ENCODE results near the gene COPS7A. TPM values are rescaled to one million over a fixed set of nuclear protein-coding genes. Genes with fewer than 3 reads are reported as not detected.
A peak's percentile ranks its signal among the peaks of the same experiment; 100 is the strongest.
"Not testable (repeated sequence)": the region's sequence is repeated elsewhere in the genome, so short reads cannot be mapped to it uniquely, and the experiment has no call there.

COPS7A gene
- polyA plus RNA-seq, 2 donors, result 34.7 to 55.4 TPM

- Histone ChIP-seq H3K4me3 (ENCODE audit: low read depth in 1 of 2, low read length in 2 of 2) (no peak overlapping the region), H3K36me3 (ENCODE audit: control insufficient read depth in 2 of 2, insufficient read depth in 2 of 2, low read length in 1 of 2) (peaks cover 15 to 36% of the 10 kb centered on the region in 2 donors), H3K9me3 (ENCODE audit: control insufficient read depth in 2 of 2, insufficient read depth in 1 of 2, low read depth in 1 of 2, low read length in 1 of 2) (no peaks in the 10 kb centered on the region), H3K27me3 (ENCODE audit: control insufficient read depth in 1 of 2, insufficient read depth in 2 of 2, low read length in 2 of 2) (no peaks in the 10 kb centered on the region), H3K4me1 (ENCODE audit: control insufficient read depth in 2 of 2, insufficient read depth in 2 of 2, low read length in 1 of 2) (peaks cover 0 to 4% of the 10 kb centered on the region in 2 donors), H3K27ac (ENCODE audit: low read depth in 2 of 2, low read length in 1 of 2) (no peak overlapping the region)
- WGBS, 2 donors, result 93 to 95% methylated on average over 18 of the region's 18 CpGs
These were observed 5.3 kb downstream of the COPS7A start for GRCh38 chr12:6729186-6729585.

- Histone ChIP-seq H3K27ac (ENCODE audit: low read depth in 2 of 2, low read length in 1 of 2) (no peak overlapping the region), H3K4me3 (ENCODE audit: low read depth in 1 of 2, low read length in 2 of 2) (no peak overlapping the region), H3K36me3 (ENCODE audit: control insufficient read depth in 2 of 2, insufficient read depth in 2 of 2, low read length in 1 of 2) (peaks cover 15 to 36% of the 10 kb centered on the region in 2 donors), H3K4me1 (ENCODE audit: control insufficient read depth in 2 of 2, insufficient read depth in 2 of 2, low read length in 1 of 2) (no peaks in the 10 kb centered on the region), H3K9me3 (ENCODE audit: control insufficient read depth in 2 of 2, insufficient read depth in 1 of 2, low read depth in 1 of 2, low read length in 1 of 2) (no peaks in the 10 kb centered on the region), H3K27me3 (ENCODE audit: control insufficient read depth in 1 of 2, insufficient read depth in 2 of 2, low read length in 2 of 2) (no peaks in the 10 kb centered on the region)
- whole genome bisulfite sequencing, 2 donors, result 91 to 92% methylated on average over 8 of the region's 8 CpGs
These were observed 6.3 kb downstream of the COPS7A start for GRCh38 chr12:6730169-6730568.

DNA sequence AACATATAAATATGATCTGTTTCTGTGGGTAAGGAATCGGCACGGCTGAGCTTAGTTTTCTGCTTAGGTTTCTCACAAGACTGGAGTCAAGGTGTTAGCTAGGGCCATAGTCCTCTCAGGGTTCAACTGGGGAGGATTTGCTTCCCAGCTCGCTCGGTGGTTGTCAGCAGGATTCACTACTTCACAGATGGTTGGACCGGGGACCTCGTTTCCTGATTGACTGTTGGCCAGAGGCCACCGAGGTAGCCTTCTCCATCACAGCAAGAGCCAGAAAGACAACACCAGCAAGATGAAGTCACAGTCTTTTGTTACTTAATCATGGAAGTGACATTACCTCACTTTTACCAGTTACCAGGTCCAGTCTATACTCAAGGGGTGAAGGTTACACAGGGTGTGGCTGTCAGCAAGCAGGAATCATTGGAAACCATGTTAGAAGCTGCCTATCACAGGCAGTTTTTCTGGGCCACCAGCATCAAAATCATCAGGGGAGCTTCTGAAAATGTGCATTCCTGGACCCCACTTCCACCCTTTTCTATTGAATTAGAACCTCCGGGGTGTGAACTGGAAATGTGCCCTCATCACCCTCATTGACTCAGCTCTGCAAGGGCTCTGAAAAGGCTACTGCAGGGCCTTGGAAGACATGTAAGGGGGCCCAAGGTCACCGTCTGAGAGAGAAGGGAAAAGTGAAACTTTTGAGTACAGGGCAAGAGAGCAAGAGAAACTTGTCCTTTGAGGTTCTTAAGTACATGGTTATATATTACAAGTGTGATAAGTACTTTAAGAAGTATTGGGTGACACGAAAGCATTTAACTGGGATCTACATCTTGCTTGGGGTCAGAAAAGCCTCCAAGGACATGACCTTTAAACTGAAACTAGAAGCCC, 10.9 kb downstream of the COPS7A start:
- H3K4me1 ChIP-seq (ENCODE audit: control insufficient read depth in 2 of 2, insufficient read depth in 2 of 2, low read length in 1 of 2), result no peaks in the 10 kb centered on the region
- H3K36me3 ChIP-seq (ENCODE audit: control insufficient read depth in 2 of 2, insufficient read depth in 2 of 2, low read length in 1 of 2), result peaks cover 15 to 22% of the 10 kb centered on the region in 2 donors
- H3K27ac ChIP-seq (ENCODE audit: low read depth in 2 of 2, low read length in 1 of 2), result no peak overlapping the region
- H3K27me3 ChIP-seq (ENCODE audit: control insufficient read depth in 1 of 2, insufficient read depth in 2 of 2, low read length in 2 of 2), result no peaks in the 10 kb centered on the region
- WGBS, 2 donors, result 78 to 81% methylated on average over 10 of the region's 10 CpGs
- no peaks in the 10 kb centered on the region for H3K9me3 ChIP-seq (ENCODE audit: control insufficient read depth in 2 of 2, insufficient read depth in 1 of 2, low read depth in 1 of 2, low read length in 1 of 2)
- H3K4me3 ChIP-seq (ENCODE audit: low read depth in 1 of 2, low read length in 2 of 2), result no peak overlapping the region

DNA sequence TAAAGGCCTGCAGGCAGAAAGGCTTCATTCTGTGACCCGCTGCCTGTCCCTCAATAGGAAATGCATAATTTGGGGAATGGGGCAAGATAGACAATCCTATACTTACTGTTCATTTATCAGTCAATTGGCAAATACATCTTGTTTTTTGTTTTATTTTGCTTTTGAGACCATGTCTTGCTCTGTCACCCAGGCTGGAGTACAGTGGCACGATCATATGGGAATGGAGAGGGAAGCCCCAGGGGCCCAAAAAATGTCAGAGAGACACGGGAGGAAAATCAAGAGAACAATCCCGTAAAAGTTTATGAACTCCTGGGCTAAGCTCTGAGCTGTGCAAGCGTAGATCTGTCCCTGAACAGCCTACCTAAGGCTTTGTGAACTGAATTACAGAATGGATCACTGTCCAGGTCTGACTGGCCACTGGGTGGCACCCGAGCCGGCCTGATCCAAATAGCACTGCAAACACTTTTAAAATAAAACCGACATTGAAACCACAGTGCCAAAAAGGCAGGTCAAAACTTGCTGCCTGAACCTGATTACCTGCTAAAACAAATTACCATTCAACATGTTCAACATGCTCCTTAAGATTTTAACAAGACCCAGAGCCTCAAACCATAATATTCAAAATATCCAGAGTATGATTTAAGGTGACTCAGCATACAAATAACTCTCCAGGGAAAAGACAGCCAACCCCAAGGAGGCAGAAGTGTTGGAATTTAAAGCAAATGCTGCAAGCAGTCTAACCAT, 11.8 kb downstream of the COPS7A start:
- peak overlapping the region in 1 of 2 donors; percentile 16 for H3K27ac ChIP-seq (ENCODE audit: low read depth in 2 of 2, low read length in 1 of 2)
- WGBS, 2 donors, result 31 to 33% methylated on average over 8 of the region's 8 CpGs
- no peaks in the 10 kb centered on the region for H3K27me3 ChIP-seq (ENCODE audit: control insufficient read depth in 1 of 2, insufficient read depth in 2 of 2, low read length in 2 of 2)
- H3K36me3 ChIP-seq (ENCODE audit: control insufficient read depth in 2 of 2, insufficient read depth in 2 of 2, low read length in 1 of 2), result peaks cover 10 to 14% of the 10 kb centered on the region in 2 donors
- H3K4me1 ChIP-seq (ENCODE audit: control insufficient read depth in 2 of 2, insufficient read depth in 2 of 2, low read length in 1 of 2), result no peaks in the 10 kb centered on the region
- H3K4me3 ChIP-seq (ENCODE audit: low read depth in 1 of 2, low read length in 2 of 2), result no peak overlapping the region
- H3K9me3 ChIP-seq (ENCODE audit: control insufficient read depth in 2 of 2, insufficient read depth in 1 of 2, low read depth in 1 of 2, low read length in 1 of 2), result no peaks in the 10 kb centered on the region

- WGBS, 2 donors, result 94 to 95% methylated on average over 5 of the region's 5 CpGs
- Histone ChIP-seq H3K36me3 (ENCODE audit: control insufficient read depth in 2 of 2, insufficient read depth in 2 of 2, low read length in 1 of 2) (peaks cover 0 to 5% of the 10 kb centered on the region in 2 donors), H3K9me3 (ENCODE audit: control insufficient read depth in 2 of 2, insufficient read depth in 1 of 2, low read depth in 1 of 2, low read length in 1 of 2) (no peaks in the 10 kb centered on the region), H3K4me1 (ENCODE audit: control insufficient read depth in 2 of 2, insufficient read depth in 2 of 2, low read length in 1 of 2) (no peaks in the 10 kb centered on the region), H3K4me3 (ENCODE audit: low read depth in 1 of 2, low read length in 2 of 2) (no peak overlapping the region), H3K27ac (ENCODE audit: low read depth in 2 of 2, low read length in 1 of 2) (no peak overlapping the region), H3K27me3 (ENCODE audit: control insufficient read depth in 1 of 2, insufficient read depth in 2 of 2, low read length in 2 of 2) (no peaks in the 10 kb centered on the region)
These were observed 12.9 kb downstream of the COPS7A start for GRCh38 chr12:6736754-6737153.

DNA sequence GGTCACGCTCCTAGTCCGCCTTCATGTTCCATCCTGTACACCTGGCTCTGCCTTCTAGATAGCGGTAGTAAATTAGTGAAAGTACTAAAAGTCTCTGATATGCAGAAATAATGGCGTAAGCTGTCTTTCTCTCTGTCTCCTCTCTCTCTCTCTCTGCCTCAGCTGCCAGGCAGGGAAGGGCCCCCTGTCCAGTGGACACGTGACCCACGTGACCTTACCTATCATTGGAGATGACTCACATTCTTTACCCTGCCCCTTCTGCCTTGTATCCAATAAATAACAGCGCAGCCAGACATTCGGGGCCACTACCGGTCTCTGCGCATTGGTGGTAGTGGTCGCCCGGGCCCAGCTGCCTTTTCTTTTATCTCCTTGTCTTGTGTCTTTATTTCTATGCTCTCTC, 18.2 kb downstream of the COPS7A start:
- H3K4me1 ChIP-seq (ENCODE audit: control insufficient read depth in 2 of 2, insufficient read depth in 2 of 2, low read length in 1 of 2); H3K27me3 ChIP-seq (ENCODE audit: control insufficient read depth in 1 of 2, insufficient read depth in 2 of 2, low read length in 2 of 2); H3K27ac ChIP-seq (ENCODE audit: low read depth in 2 of 2, low read length in 1 of 2); H3K9me3 ChIP-seq (ENCODE audit: control insufficient read depth in 2 of 2, insufficient read depth in 1 of 2, low read depth in 1 of 2, low read length in 1 of 2); H3K4me3 ChIP-seq (ENCODE audit: low read depth in 1 of 2, low read length in 2 of 2): not testable (repeated sequence)
- WGBS, 2 donors, result 77 to 83% methylated on average over 8 to 12 of the region's 12 CpGs
- H3K36me3 ChIP-seq (ENCODE audit: control insufficient read depth in 2 of 2, insufficient read depth in 2 of 2, low read length in 1 of 2), result peaks cover 0 to 11% of the 10 kb centered on the region in 2 donors

- no peaks in the 10 kb centered on the region for H3K9me3 ChIP-seq (ENCODE audit: control insufficient read depth in 2 of 2, insufficient read depth in 1 of 2, low read depth in 1 of 2, low read length in 1 of 2)
- no peak overlapping the region for H3K4me3 ChIP-seq (ENCODE audit: low read depth in 1 of 2, low read length in 2 of 2)
- H3K27me3 ChIP-seq (ENCODE audit: control insufficient read depth in 1 of 2, insufficient read depth in 2 of 2, low read length in 2 of 2), result no peaks in the 10 kb centered on the region
- H3K36me3 ChIP-seq (ENCODE audit: control insufficient read depth in 2 of 2, insufficient read depth in 2 of 2, low read length in 1 of 2), result peaks cover 3 to 18% of the 10 kb centered on the region in 2 donors
- H3K4me1 ChIP-seq (ENCODE audit: control insufficient read depth in 2 of 2, insufficient read depth in 2 of 2, low read length in 1 of 2), result no peaks in the 10 kb centered on the region
- no peak overlapping the region for H3K27ac ChIP-seq (ENCODE audit: low read depth in 2 of 2, low read length in 1 of 2)
- 67 to 75% methylated on average over 3 of the region's 3 CpGs for WGBS, 2 donors
These were observed 19.0 kb downstream of the COPS7A start for GRCh38 chr12:6742834-6743233.

DNA sequence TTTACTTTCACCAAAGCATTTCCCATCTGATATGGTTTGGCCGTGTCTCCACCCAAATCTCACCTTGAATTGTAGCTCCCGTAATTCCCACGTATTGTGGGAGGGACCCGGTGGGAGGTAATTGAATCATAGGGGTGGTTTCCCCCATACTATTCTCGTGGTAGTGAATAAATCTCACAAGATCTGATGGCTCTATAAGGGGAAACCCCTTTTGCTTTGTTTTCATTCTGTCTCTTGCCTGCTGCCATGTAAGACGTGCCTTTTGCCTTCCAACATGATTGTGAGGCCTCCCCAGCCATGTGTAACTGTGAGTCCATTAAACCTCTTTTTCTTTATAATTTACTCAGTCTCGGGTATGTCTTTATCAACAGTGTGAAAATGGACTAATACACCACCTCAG, 19.5 kb downstream of the COPS7A start:
- not testable (repeated sequence) for H3K4me3 ChIP-seq (ENCODE audit: low read depth in 1 of 2, low read length in 2 of 2); H3K9me3 ChIP-seq (ENCODE audit: control insufficient read depth in 2 of 2, insufficient read depth in 1 of 2, low read depth in 1 of 2, low read length in 1 of 2); H3K4me1 ChIP-seq (ENCODE audit: control insufficient read depth in 2 of 2, insufficient read depth in 2 of 2, low read length in 1 of 2); H3K27ac ChIP-seq (ENCODE audit: low read depth in 2 of 2, low read length in 1 of 2); H3K27me3 ChIP-seq (ENCODE audit: control insufficient read depth in 1 of 2, insufficient read depth in 2 of 2, low read length in 2 of 2)
- WGBS, 2 donors, result 60 to 63% methylated on average over 7 of the region's 7 CpGs
- peaks cover 3 to 22% of the 10 kb centered on the region in 2 donors for H3K36me3 ChIP-seq (ENCODE audit: control insufficient read depth in 2 of 2, insufficient read depth in 2 of 2, low read length in 1 of 2)

DNA sequence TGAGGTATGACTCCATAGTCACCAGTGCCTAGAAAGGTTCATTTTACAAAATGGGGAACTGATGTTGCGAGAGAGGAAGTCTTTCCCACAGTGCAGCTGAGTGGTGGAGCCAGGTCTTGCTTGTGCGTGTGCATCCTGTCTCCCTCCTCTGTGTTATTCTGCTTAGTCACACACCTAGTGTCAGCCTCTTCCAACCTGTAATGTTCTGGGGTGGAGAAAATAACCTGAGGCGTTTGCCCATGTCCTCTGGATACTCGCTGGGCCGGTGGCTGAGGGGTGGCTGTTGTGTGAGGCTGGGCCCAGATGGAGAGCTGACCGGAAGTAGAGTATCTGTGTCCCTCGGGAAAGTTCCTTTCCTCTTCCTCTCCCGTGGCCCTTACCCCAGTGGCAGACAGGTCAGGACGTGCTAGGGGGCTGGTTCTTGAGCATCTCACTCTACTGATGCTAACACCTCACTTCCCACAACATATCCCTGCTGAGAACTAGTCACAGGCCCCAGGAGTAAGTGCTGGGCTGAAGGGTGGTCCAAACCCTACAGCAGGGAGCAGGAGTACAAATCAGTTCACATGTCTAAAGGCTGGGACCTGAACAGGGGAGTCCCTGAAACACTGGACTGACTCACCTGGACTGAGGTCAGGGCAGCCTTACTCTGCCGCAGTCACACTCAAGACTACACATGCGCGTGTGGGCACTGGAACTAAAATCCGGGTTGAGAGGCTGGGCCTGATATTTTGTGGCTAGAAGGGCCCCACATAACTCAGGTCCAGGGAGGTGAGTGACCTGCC, 22.1 kb downstream of the COPS7A start:
- H3K27me3 ChIP-seq (ENCODE audit: control insufficient read depth in 1 of 2, insufficient read depth in 2 of 2, low read length in 2 of 2), result no peaks in the 10 kb centered on the region
- peak overlapping the region in 1 of 2 donors; percentile 6 for H3K27ac ChIP-seq (ENCODE audit: low read depth in 2 of 2, low read length in 1 of 2)
- H3K9me3 ChIP-seq (ENCODE audit: control insufficient read depth in 2 of 2, insufficient read depth in 1 of 2, low read depth in 1 of 2, low read length in 1 of 2), result no peaks in the 10 kb centered on the region
- WGBS, 2 donors, result 50 to 55% methylated on average over 13 of the region's 13 CpGs
- H3K4me1 ChIP-seq (ENCODE audit: control insufficient read depth in 2 of 2, insufficient read depth in 2 of 2, low read length in 1 of 2), result no peaks in the 10 kb centered on the region
- H3K4me3 ChIP-seq (ENCODE audit: low read depth in 1 of 2, low read length in 2 of 2), result no peak overlapping the region
- peaks cover 7 to 44% of the 10 kb centered on the region in 2 donors for H3K36me3 ChIP-seq (ENCODE audit: control insufficient read depth in 2 of 2, insufficient read depth in 2 of 2, low read length in 1 of 2)
